ENCODE results near the gene CAMK2D. TPM values are rescaled to one million over a fixed set of nuclear protein-coding genes. Genes with fewer than 3 reads are reported as not detected.

The CAMK2D gene
- total and polyA plus RNA-seq, 8 donors, result 8.8 to 155 (median 64.5) TPM

GRCh38 chr4:113674251-113674650 is 87.3 kb downstream of the CAMK2D start:
- peak in 1 of 2 donors; percentile 17 for DNase-seq
- TF ChIP-seq EP300 (IDR thresholded peaks at IDR 0.05), result no peak
- TF ChIP-seq POLR2A (IDR thresholded peaks at IDR 0.05), result no peak
- no peak for TF ChIP-seq CTCF (IDR thresholded peaks at IDR 0.05)
- no peak for TF ChIP-seq POLR2AphosphoS5 (IDR thresholded peaks at IDR 0.05)
- H3K27me3 ChIP-seq, result no peaks in the 10 kb centered on the region
- H3K9me3 ChIP-seq, result no peaks in the 10 kb centered on the region
- H3K36me3 ChIP-seq, result no peaks in the 10 kb centered on the region
- peaks cover 0 to 56% (median 36%) of the 10 kb centered on the region in 4 donors for H3K4me1 ChIP-seq
- H3K27ac ChIP-seq, result no peak overlapping the region
- WGBS, 5 donors, result 87 to 97% (median 90%) methylated on average over 1 of the region's 1 CpG
- no peak overlapping the region for H3K4me3 ChIP-seq
- intact Hi-C loops (cut with DNase I; ENCODE audit: low total_unique reads), result no loop called here

GRCh38 chr4:113673450-113673849 is 88.1 kb downstream of the CAMK2D start:
- Histone ChIP-seq H3K4me3 (no peak overlapping the region), H3K9me3 (no peaks in the 10 kb centered on the region), H3K36me3 (no peaks in the 10 kb centered on the region), H3K27ac (no peak overlapping the region), H3K4me1 (peaks cover 0 to 56% (median 36%) of the 10 kb centered on the region in 4 donors), H3K27me3 (no peaks in the 10 kb centered on the region)
- peak in 1 of 2 donors; percentile 9 for DNase-seq
- 93 to 98% (median 95%) methylated on average over 2 of the region's 2 CpGs for WGBS, 5 donors
- TF ChIP-seq CTCF (IDR thresholded peaks at IDR 0.05) (no peak), POLR2A (IDR thresholded peaks at IDR 0.05) (no peak), POLR2AphosphoS5 (IDR thresholded peaks at IDR 0.05) (no peak), EP300 (IDR thresholded peaks at IDR 0.05) (no peak)
- intact Hi-C loops (cut with DNase I; ENCODE audit: low total_unique reads), result no loop called here

GRCh38 chr4:113666386-113667114 is 95.0 kb downstream of the CAMK2D start:
- WGBS, 5 donors, result 36 to 59% (median 45%) methylated on average over 8 of the region's 8 CpGs
- H3K27ac ChIP-seq, result peak overlapping the region in 4 of 5 donors; percentile 2 to 59 (median 40)
- H3K4me1 ChIP-seq, result peaks cover 17 to 31% (median 23%) of the 10 kb centered on the region in 4 donors
- H3K9me3 ChIP-seq, result no peaks in the 10 kb centered on the region
- DNase-seq, result no peak
- no peak for TF ChIP-seq CTCF (IDR thresholded peaks at IDR 0.05)
- no peak for TF ChIP-seq POLR2A (IDR thresholded peaks at IDR 0.05)
- TF ChIP-seq EP300 (IDR thresholded peaks at IDR 0.05), result no peak
- TF ChIP-seq POLR2AphosphoS5 (IDR thresholded peaks at IDR 0.05), result no peak
- H3K27me3 ChIP-seq, result no peaks in the 10 kb centered on the region
- intact Hi-C loops (cut with DNase I; ENCODE audit: low total_unique reads), result no loop called here
- no peak overlapping the region for H3K4me3 ChIP-seq
- H3K36me3 ChIP-seq, result no peaks in the 10 kb centered on the region

GRCh38 chr4:113665036-113665435 is 96.5 kb downstream of the CAMK2D start:
- Histone ChIP-seq H3K27me3 (no peaks in the 10 kb centered on the region), H3K9me3 (no peaks in the 10 kb centered on the region), H3K27ac (no peak overlapping the region), H3K36me3 (no peaks in the 10 kb centered on the region), H3K4me1 (peaks cover 17 to 26% (median 21%) of the 10 kb centered on the region in 4 donors), H3K4me3 (no peak overlapping the region)
- TF ChIP-seq EP300 (IDR thresholded peaks at IDR 0.05), result no peak
- TF ChIP-seq POLR2AphosphoS5 (IDR thresholded peaks at IDR 0.05), result no peak
- no peak for TF ChIP-seq POLR2A (IDR thresholded peaks at IDR 0.05)
- TF ChIP-seq CTCF (IDR thresholded peaks at IDR 0.05), result no peak
- WGBS, 5 donors, result 83 to 93% (median 87%) methylated on average over 1 of the region's 1 CpG
- DNase-seq, result no peak
- intact Hi-C loops (cut with DNase I; ENCODE audit: low total_unique reads), result no loop called here

Measured in stomach (tissue), 9 donors.